A204.1 (cell line): ENCODE measurements around the gene PYCR2.
"Not testable (repeated sequence)": the region's sequence is repeated elsewhere in the genome, so short reads cannot be mapped to it uniquely, and the experiment has no call there.

Experiments used
- FAIRE-seq: peaks from 2 replicates; lab custom pipeline; 2012; peaks lifted over from hg19 to GRCh38; lab: Jason Lieb, UNC

Gene PYCR2

DNA sequence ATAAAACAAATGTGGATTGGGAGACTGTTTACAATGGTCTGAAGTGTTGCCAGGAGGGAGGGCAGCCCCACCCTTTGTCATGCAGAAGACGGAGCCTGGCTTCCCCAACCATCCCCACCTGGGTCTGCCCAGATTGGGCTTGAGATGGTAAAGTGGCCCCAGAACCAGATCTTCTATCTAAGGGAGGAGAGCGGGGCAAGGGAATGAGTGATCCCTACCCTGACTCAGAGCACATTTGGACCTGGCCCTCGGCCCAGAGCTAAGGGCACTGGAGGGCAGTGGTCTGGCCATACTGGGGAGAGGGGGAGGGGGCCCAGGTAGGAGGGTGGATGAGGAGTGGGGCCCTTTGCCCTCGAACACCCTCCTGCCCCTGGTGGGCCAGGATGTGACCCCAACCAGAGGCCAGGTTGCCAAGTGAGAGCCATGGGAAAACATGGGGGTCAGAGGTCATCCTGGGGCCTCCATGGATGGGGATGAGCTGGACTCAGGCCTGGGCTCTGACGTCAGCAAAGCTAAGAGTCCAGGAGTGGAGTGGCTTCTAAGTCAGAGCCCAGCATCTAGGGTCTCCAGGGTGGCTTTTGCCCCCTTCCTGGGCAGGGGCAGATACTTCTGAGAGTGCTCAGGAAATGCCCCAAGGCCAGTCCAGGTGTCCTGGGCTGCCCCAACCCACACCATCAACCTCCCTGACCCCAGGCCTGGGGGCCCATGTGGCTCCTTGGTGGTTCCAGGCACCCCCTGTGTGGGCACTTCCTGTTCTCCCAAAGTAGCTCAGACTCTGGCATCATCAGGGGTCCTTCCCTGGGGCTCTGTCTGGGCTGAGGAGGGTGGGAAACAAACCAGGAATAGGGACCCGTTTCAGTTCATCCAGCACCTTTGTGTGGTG, 33.5 kb downstream of the PYCR2 start:
- no peak for FAIRE-seq

DNA sequence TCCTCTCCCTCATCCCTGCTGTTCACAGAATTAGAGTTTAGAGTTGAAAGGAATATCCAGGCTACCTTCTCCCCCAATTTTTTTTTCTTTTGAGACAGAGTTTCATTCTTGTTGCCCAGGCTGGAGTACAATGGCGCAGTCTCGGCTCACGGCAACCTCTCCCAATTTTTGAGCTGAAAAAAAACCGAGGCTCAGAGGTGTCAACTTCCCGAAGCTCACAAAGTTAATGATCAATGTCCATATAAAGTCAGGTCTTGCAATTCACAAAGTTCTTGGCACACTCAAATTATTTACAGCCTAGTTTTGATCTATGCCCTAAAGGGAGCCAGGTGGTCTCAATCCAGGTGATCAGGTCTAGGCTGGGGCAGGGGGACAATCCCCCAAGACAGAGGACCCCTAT, 34.3 kb downstream of the PYCR2 start:
- FAIRE-seq = no peak

DNA sequence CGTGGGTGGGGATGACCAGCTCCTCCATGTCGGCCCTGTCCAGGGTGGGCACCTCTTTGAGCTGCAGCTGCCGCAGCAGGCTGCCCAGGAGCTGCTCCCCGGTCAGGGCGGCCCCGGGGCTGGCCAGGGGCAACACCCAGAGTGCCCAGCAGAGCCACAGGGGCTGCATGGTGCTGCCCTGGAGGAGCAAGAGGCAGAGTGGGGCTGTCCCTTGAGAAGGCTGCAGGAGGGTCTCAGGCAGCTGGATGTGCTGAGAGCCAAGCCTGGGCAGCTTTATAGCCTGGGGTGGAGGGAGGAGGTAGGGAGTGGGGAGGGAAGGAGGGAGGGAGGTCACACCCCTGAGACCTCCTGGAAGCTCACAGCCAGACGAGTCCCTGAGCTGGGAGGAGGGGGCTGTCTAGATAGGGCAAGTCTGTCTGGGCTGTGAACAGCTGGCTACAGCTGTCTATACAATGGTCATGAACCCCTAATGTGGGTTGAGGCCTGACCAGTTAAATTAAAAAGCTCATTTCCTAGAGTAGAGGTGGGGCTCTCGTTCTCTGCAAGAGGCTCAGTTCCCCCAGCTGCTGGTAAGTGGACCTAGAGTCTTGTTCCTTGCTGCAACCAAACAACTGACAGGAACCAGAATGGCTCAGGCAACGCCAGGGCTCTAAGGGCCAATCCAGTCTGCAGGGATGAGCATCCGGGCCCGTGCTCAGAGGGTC, 35.0 kb downstream of the PYCR2 start, which contains the start of gene LEFTY1:
Gene LEFTY1 (minus strand): TSS at position 249 of the 704 bp plus-strand sequence. CDS start 80 bp downstream, at position 169.
- no peak for FAIRE-seq

DNA sequence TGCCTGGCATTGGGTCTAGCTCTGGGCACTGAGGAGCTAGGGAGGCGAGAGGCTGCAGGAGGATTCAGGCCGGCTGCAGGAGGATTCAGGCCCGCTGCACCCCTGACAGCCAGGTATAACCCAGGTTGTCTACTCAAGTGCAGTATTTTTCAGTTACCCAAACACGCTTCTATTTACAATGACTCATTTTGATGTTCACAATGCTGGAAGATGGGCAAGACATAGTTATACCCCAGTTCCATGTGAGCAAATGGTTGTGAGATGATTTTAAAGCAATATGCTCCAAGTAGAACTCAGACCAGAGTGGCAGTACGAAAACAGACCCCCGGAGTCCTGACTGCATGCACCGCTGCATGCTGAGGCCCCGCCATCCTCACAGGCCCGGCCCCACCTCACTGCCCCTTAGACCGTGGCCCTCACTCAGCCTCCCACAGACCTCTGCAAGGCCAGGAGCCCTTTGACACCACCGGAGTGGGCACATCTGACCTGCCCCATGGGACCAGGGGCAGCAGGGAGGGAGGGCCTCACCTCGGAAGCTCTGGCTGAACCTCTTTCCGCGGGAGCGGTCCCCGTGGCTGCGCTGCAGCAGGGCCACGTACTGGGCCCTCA, 35.7 kb downstream of the PYCR2 start:
- no peak for FAIRE-seq

DNA sequence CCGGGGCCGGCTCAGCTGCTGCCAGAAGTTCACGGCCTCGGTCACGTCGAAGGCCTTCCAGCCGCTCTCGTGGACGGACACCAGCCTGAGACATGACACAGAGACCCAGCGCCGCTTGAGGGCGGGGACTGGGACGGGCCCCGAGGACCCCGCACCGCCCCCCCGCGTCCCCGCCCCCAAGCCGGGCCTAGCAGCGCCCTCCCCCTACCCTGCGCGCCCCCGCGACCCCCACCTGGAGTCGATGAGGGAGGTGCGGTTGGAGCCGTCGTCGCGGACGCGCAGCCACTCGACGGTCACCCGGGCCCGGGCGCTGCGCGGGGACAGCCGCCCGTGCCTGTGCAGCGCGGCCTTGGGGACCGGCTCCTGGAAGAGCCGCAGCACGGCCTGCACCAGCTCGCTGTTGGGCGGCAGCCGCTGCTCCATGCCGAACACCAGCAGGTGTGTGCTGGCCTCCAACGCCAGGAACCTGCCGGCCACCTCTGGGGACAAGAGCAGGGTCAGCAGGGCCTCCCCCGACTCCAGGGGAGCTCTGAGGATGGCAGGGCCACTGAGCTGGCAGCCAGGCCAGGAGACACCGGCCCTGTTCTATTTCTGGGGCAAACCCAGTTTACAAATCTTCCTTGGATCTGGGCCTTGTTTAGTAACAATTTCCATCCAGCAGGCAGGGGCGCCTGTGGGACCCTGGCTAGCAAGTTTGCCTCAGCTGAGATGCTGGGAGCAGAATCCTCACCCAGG, 36.3 kb downstream of the PYCR2 start:
- FAIRE-seq = not testable (repeated sequence)

DNA sequence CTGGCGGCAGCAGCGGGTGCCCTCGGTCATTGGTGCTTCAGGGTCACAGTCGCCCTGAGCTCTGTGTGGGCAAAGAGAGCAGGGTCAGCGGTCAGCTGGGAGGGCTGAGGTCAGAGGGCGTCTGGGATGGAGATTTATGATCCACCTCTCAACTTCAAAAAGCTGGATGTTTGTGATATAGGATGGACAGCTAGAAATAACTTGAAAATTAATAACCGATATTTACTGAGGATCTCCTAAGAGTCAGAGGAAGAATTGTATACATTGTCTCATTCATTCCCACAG, 37.1 kb downstream of the PYCR2 start:
- no peak for FAIRE-seq

DNA sequence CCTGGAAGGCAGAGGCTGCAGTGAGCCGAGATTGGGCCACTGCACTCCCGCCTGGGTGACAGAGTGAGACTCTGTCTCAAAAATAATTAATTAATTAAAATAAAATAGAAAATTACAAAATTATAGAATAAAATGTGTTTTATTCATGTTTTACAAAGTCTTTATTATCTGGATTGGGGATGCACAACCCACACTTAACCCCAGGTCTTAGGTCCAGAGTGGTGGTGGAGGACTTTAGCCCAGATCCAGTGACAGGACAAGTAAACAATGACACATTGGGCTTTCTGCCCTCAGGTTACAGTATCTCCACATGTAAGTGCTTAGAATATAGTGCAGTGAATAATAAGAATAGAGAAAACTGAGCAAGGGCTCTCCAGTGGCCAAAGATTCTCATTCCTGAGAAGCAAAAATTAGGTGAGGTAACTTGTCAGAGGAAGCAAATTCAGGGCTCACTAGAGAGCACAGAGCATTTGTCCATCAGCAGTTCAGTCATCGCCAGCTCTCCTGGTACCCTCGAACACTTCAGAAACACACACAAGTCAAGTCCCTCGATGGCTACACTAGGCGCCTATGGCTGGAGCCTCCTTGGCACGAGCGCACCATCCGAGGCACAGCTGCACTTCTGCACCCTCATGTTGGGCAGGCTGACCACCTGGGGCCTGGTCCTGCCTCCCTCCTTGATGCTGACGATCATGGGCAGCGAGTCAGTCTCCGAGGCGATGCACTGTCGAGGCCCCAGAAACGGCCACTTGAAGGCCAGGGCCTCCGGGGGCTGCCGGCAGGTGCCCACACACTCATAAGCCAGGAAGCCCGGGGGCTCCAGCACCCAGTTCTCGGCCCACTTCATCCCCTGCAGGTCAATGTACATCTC, 37.7 kb downstream of the PYCR2 start:
- FAIRE-seq = no peak

DNA sequence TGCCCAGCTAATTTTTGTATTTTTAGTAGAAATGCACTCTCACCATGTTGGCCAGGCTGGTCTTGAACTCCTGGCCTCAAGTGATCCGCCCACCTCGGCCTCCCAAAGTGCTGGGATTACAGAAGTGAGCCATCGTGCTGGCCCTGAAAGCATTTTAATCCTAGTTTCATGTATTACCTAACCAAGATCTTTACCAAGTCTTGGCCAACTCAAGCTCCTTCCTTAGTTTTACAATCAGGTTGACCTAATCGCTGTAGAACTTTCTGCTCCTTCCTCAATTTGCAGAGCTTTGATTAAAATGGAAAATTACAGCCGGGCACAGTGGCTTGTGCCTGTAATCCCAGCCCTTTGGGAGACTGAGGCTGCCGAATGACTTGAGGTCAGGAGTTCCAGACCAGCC, 38.7 kb downstream of the PYCR2 start:
- no peak for FAIRE-seq

DNA sequence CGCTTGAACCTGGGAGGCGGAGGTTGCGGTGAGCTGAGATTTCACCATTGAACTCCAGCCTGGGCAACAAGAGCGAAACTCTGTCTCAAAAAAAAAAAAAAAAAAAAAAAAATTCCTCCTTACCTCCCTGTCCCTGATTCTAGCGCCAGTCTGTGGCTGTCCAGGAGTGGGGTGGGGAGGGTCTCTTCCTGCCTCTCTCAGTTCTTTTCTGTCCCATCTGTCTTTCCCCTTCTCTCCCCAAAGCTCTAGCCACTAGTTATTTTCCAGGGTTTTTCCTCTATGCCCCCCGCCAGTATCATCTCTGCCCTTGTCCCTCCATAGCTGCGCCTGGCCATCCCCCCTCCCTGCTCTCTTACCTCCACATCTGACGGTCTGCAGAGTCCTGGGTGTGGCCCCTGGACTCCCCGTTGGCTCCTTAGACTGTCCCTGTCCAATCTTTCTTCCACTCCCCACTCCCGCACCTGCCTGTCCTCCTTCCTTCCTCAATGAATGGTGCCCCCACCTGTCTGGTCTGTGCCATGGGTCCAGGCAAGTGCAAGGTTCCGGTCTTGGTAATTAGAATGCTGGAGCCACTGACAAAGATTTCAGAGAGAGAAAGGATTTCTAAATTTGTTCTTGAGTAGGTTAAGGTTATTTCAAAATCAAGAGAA, 40.3 kb downstream of the PYCR2 start:
- no peak for FAIRE-seq

DNA sequence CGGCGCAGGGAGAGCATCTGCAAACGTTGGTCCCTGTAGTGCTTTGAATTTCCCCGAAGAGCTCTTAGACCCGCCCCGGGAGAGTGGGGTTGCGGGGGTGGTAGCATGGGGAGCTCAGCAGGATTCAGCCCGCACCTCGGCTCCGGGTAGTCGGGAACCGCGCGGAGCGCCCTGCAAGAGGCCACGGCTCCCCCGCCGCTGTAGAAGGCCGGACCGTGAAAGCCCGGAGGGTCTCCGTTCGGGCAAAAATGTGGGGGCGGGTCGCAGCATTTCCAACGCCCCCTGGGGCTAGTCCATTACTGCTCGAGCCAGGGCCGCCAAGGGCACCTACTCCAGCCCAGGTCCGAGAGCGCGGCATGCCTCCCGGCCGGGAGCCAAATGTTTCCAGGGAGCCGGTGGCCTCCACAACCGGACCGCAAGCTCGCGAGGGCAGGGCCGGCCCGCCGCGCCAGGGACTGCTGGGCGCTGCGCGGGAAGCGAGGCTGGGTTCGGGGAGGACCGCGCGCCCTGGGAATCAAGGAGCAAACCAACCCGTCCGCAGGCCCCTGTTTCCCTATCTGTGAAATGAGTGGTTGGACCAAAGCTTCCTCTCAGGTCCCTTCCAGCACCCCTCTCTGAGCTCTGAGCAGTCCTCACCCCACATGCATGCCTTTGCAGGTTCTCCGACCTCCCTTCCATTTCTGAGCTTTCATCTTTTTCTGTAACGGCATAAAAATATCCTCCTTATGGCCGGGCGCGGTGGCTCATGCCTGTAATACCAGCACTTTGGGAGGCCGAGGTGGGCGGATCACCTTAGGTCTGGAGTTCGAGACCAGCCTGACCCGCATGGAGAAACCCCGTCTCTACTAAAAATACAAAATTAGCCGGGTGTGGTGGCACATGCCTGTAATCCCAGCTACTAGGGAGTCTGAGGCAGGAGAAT, 41.1 kb downstream of the PYCR2 start:
- FAIRE-seq = no peak

DNA sequence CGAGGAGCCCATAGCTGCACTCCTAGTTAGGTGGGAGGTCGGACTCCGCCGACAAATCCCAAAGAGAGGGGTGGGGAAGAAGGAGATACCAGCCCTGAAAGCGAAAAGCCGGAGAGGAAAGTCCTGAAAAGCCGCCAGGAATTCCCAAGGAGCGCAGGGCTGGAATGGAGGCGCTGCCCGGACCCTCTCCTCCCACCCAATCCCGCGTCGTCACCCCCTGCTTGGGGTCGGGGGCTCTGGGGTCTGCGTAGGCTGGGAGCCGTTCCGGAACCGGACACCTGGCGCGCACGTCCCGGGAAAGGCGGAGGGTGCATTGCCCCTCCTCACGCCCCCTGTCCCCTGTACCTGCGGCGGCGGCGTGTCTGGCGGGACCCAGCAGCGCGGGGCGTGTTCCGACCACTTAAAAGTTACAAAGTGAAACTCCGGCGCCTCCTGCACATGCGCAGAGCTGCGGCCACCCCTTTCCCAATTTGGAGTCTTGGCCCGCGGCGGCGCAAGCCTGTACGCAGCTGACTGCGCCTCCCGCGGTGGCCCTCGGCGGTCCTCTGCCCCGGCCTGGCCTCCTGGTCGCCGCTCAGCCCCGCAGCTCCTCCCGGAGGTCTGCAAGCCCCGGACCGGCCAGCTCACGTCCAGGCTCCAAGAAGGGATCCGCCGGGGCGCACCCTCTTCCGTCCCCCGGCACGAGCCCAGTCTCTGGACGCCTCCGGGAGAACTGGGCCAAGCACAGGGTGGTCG, 41.9 kb downstream of the PYCR2 start, which contains the start of gene TMEM63A:
Gene TMEM63A (minus strand): TSS at position 422 of the 735 bp plus-strand sequence. CDS start 4,800 bp downstream, outside the sequence.
- no peak for FAIRE-seq

DNA sequence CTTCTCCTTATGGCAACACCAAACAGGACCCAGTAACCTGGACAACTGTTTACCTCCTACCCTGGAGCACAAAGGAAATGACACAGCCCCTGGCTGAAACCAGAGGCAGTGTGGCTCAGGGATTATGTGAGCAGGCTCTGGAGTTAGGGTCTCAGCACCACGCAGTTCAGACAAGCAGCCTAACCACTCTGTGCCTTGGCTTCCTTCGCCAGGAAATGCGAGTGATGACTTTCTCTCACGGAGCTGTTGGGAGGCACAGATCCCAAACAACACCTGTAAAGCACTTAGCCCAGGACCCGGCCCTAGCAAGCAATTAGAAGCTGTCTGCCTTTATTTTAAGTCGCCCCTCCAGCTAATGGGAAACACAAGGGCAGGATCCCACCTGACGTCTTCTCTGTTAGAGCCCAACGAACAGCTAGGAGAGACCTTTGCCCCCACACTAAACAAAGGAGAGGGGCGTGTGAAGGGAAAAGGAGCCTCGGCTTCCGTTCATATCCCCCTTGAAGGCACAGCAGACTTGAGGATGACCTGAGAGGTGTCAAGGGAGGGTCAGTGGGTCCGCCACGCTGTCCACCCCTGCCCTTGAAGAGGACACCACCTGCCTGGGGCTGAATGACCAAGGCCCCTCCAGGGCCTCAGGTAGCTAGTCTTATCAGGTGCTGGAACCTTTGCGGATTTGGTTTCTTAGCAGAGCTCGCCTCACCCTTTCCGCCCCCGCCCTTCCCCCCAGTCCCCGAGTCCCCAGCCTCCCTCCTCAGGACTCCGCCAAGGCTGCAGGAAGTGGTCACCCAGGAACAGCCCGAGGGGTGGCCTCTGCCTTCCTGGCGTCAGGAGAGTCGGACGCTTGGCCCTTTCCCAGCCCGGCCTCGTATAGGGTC, 42.7 kb downstream of the PYCR2 start:
- no peak for FAIRE-seq

DNA sequence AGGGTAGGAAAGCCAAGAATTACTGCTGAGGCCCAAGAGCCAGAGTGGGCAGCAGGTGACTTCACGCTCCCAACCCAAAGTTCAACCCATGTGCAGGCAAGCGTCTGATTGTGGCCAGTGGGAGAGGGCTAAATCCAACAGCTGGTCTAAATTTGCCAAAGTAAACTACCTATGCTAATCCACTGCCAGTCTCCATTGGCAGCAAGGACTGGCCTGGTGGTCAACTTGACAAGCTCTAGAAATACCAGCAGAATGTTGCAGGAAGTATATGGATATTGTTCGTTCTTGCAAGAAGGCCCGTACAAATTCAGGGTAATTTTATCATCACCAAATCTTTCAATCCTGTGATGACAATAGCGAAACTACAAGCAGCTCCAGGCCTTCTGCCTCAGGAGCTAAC, 43.4 kb downstream of the PYCR2 start:
- no peak for FAIRE-seq

DNA sequence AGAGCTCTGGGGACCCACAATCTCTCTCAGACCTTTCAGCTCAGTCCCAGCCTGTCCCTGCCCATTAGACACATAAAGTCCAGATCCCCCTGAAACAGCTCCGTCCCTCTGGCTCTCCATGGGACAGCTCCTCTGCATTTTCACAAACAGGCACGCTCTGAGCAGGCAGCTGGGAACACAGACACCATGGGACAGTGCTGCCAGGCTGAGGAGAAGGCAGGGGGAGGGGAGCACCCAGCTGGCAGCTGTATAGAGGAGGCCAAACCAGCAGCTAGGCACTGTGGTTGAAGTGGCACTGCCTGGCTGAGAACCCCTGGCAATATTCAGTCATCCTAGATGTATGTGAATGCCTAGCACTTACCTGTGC, 43.8 kb downstream of the PYCR2 start:
- no peak for FAIRE-seq

DNA sequence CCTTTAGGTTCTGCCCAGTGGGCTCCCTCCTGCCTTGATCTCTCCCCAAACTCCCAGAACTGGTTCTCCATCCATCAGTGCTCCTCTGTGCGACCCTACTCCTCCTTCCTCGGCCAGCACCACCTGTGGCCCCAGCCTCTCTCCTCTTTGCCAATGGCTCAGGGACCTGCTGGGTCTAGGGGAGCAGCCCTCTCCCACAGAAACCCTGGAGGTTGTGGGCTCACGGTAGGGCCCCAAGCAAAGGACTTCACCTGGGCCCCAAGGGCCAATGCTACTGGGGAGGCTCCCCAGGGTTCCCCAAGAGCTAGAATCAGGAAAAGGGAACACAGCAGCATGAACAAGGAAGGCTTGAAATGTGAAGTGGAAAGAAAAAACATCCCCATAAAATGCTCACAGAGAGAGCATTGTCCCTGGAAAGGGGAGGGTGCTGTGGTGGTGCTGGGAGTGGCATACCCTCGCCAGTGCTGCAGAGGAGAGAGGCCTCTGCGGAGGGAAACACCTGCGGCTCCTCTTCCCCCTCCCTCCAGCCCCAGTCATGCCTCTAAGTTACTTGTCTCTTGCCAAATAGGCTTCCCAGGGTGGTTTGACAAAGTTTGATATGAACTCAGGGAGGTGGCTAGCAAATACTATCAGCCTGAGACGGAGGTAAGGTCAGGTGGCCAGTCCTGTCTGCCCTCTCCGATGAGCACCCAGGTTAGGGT, 44.4 kb downstream of the PYCR2 start:
- FAIRE-seq = no peak

DNA sequence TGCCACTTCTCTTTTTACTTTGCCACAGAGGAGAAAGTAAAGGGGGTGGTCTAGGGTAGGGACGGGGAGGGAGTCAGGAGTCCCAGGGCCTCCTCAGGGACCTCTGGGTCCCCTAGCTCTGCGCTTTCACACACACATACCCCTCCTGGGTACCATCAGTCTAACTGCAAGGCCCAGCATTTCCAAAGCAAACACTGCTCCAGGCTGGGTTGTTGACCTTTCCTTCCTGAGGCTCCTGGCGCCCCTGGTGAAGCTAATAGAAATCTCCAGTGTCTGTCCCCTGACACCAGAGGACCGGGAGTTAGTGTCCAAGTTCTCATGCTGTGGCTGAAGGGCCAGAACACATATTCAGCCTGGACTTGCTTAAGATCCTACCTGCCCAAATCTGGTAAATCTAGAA, 45.8 kb downstream of the PYCR2 start:
- FAIRE-seq = no peak

DNA sequence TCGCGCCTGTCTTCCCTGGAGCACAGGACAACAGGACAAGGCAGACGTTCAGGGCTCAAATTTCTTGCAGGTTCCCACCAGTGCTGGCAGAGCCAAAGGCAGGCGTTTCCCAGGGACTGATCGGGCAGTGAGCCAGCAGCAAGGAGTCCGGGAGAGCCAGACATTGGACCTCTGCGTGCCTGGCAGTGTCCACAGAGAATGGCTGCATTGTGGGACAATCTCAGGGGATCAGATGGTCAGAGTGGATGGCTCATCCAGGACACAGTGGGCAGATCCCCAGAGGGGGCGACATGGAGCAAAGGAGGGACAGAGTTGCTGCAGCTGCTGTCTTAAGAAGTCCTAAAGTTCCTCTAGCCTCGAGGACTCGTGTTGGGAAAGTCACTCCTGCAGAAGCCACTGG, 46.5 kb downstream of the PYCR2 start:
- FAIRE-seq = no peak
